Measurements from ENCODE around the gene GON4L.
"Not testable (repeated sequence)": the region's sequence is repeated elsewhere in the genome, so short reads cannot be mapped to it uniquely, and the experiment has no call there.

Gene GON4L

GRCh38 chr1:155760751-155761475 lies 96.1 kb downstream of the GON4L start:
- in situ Hi-C loops (cut with HindIII; ENCODE audit: low sequenced_read_pairs) = no loop called here

GRCh38 chr1:155759966-155760630 lies 96.9 kb downstream of the GON4L start:
- in situ Hi-C loops (cut with HindIII; ENCODE audit: low sequenced_read_pairs) = no loop called here

GRCh38 chr1:155759017-155759416 lies 98.0 kb downstream of the GON4L start:
- in situ Hi-C loops (cut with HindIII; ENCODE audit: low sequenced_read_pairs) = not testable (repeated sequence)

GRCh38 chr1:155748141-155748540 lies 108.9 kb downstream of the GON4L start:
- in situ Hi-C loops (cut with HindIII; ENCODE audit: low sequenced_read_pairs) = not testable (repeated sequence)

- in situ Hi-C loops (cut with HindIII; ENCODE audit: low sequenced_read_pairs) = not testable (repeated sequence)
Observed at GRCh38 chr1:155747586-155747985, 109.4 kb downstream of the GON4L start.

GRCh38 chr1:155745284-155746228 lies 111.5 kb downstream of the GON4L start:
- in situ Hi-C loops (cut with HindIII; ENCODE audit: low sequenced_read_pairs) = not testable (repeated sequence)

GRCh38 chr1:155744711-155745283 lies 112.2 kb downstream of the GON4L start:
- in situ Hi-C loops (cut with HindIII; ENCODE audit: low sequenced_read_pairs) = no loop called here

- in situ Hi-C loops (cut with HindIII; ENCODE audit: low sequenced_read_pairs) = no loop called here
Observed at GRCh38 chr1:155741908-155742307, 115.1 kb downstream of the GON4L start.

- in situ Hi-C loops (cut with HindIII; ENCODE audit: low sequenced_read_pairs) = no loop called here
Observed at GRCh38 chr1:155740995-155741394, 116.0 kb downstream of the GON4L start.

- in situ Hi-C loops (cut with HindIII; ENCODE audit: low sequenced_read_pairs) = no loop called here
Observed at GRCh38 chr1:155729031-155729898, 127.7 kb downstream of the GON4L start.

GRCh38 chr1:155725142-155725541 lies 131.9 kb downstream of the GON4L start:
- in situ Hi-C loops (cut with HindIII; ENCODE audit: low sequenced_read_pairs) = no loop called here

- in situ Hi-C loops (cut with HindIII; ENCODE audit: low sequenced_read_pairs) = no loop called here
Observed at GRCh38 chr1:155719703-155720102, 137.3 kb downstream of the GON4L start.

- in situ Hi-C loops (cut with HindIII; ENCODE audit: low sequenced_read_pairs) = not testable (repeated sequence)
Observed at GRCh38 chr1:155718524-155719115, 138.4 kb downstream of the GON4L start.

- in situ Hi-C loops (cut with HindIII; ENCODE audit: low sequenced_read_pairs) = no loop called here
Observed at GRCh38 chr1:155717041-155717440, 140.0 kb downstream of the GON4L start.

GRCh38 chr1:155715777-155716176 lies 141.2 kb downstream of the GON4L start:
- in situ Hi-C loops (cut with HindIII; ENCODE audit: low sequenced_read_pairs) = no loop called here

GRCh38 chr1:155715056-155715455 lies 142.0 kb downstream of the GON4L start:
- in situ Hi-C loops (cut with HindIII; ENCODE audit: low sequenced_read_pairs) = not testable (repeated sequence)

GRCh38 chr1:155713075-155713474 lies 143.9 kb downstream of the GON4L start:
- in situ Hi-C loops (cut with HindIII; ENCODE audit: low sequenced_read_pairs) = no loop called here

GRCh38 chr1:155712636-155713035 lies 144.4 kb downstream of the GON4L start:
- in situ Hi-C loops (cut with HindIII; ENCODE audit: low sequenced_read_pairs) = not testable (repeated sequence)

- in situ Hi-C loops (cut with HindIII; ENCODE audit: low sequenced_read_pairs) = not testable (repeated sequence)
Observed at GRCh38 chr1:155711457-155711856, 145.6 kb downstream of the GON4L start.

- in situ Hi-C loops (cut with HindIII; ENCODE audit: low sequenced_read_pairs) = no loop called here
Observed at GRCh38 chr1:155709391-155709790, 147.6 kb downstream of the GON4L start.
